ENCODE results near the gene AADACL3.

The AADACL3 gene

GRCh38 chr1:12770620-12771019 lies 54.7 kb downstream of the AADACL3 start:
- no peak for DNase-seq

DNA sequence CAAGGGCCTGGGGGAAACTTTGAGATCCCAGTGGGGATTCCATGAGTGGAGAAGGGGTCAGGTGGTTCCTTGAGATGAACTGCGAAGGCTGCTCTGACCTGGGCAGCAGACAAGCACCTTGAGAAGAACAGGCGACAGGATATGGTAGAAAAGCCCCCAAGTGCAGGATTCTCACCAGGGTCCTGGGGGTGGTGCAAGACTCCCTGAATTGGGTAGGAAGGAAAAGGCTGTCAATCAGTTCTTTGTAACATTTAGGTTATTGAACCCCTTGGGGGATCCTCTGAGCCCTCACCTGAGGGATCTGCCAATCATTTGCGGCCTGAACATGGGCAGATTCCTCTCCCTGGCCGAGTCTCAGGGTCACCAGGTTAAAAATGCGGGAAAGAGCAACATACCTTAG lies 55.3 kb downstream of the AADACL3 start:
- DNase-seq, result no peak

DNA sequence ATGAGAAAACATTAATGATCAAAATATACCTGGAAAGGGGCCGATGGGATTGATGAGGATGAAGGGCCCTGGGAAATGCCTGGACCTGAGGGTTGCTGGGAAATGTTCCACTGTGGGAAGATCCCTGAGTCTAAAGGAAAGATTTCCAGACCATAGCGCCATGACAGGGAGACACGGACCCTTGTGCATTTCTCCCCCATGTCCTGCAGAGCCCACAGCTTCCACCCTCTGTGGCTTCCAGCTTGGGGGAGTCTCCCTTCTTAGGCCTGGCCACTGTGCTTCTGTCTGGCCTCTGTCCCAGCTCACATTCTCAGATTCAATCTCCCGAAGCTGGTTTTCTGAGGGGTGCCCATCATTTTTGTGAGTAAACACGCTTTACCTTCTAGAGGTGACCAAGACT lies 56.6 kb downstream of the AADACL3 start:
- DNase-seq, result no peak

- DNase-seq, result no peak
These were observed 57.5 kb downstream of the AADACL3 start, which contains the start of gene PRAMEF12 for GRCh38 chr1:12773438-12773837. PRAMEF12 (plus strand) TSS chr1:12773738; CDS start chr1:12774868, 1,130 bp downstream.

DNA sequence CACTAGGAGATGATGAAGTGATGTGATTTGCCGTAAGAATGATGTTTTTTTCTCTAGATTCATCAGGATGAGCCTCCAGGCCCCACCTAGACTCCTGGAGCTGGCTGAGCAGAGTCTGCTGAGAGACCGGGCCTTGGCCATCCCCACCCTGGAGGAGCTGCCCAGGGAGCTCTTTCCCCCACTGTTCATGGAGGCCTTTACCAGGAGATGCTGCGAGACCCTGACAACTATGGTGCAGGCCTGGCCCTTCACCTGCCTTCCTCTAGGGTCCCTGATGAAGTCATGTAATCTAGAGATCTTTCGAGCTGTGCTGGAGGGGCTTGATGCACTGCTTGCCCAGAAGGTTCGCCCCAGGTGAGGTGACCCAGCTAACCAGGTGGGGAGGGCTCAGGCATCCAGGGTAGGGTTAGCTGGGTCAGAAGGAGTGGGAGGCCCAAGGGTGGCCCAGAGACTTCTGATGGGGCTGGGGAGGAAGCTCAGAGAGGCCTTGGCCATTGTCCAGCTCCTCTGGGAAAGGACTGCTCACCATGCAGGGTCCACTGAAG lies 59.0 kb downstream of the AADACL3 start:
- DNase-seq, result no peak

DNA sequence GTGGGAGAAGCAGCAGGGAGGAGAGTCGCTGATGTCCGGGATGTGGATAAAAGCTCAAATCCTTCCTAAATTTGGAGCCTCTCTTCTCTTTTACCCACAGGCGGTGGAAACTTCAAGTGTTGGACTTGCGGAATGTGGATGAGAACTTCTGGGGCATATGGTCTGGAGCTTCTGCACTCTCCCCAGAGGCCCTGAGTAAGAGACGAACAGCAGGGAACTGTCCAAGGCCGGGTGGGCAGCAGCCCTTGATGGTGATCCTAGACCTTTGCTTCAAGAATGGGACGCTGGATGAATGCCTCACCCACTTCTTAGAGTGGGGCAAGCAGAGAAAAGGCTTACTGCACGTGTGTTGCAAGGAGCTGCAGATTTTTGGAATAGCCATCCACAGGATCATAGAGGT lies 59.5 kb downstream of the AADACL3 start:
- DNase-seq, result no peak

DNA sequence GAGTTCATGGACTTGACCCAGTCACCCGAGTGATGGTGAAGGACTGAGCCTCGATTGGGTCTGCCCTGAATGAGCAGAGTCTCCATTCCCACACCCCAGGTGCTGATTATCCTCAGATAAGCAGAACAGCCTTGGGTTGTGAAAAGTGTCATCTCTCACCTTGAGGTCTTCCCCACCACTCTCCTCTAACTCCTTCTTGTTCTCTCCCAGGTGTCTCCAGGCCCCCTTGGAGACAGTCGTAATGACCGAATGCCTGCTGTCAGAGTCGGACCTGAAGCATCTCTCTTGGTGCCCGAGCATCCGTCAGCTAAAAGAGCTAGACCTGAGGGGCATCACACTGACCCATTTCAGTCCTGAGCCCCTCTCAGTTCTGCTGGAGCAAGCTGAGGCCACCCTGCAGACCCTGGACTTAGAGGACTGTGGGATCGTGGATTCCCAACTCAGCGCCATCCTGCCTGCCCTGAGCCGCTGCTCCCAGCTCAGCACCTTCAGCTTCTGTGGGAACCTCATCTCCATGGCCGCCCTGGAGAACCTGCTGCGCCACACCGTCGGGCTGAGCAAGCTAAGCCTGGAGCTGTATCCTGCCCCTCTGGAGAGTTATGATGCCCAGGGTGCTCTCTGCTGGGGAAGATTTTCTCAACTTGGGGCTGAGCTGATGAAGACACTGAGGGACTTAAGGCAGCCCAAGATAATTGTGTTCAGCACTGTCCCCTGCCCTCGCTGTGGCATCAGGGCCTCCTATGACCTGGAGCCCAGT lies 61.1 kb downstream of the AADACL3 start:
- no peak for DNase-seq

Data from stimulated activated CD4-positive, alpha-beta T cell treated with anti-CD3 and anti-CD28 coated beads, Interleukin-15, amount 100 ng/mL, for 24 hours (primary cell).